H9 (cell line): ENCODE results near the gene TSGA10IP. TPM values are rescaled to one million over a fixed set of nuclear protein-coding genes. Genes with fewer than 3 reads are reported as not detected.

ENCODE experiments used
- DNase-seq: peaks from one replicate; pipeline ENCODE4 v3.0.0-alpha.2; 2017
- H2AFZ ChIP-seq: one replicate; pipeline ENCODE4 v1.6.1; 2013; ENCODE audit warnings: mild to moderate bottlenecking, low read length, control low read depth, moderate library complexity
- H2AK5ac ChIP-seq: 2 replicates; pipeline ENCODE4 v1.6.1; 2013; ENCODE audit warnings: low read length, control low read depth, mixed read lengths; ENCODE audit not compliant: insufficient read length
- H2BK120ac ChIP-seq: one replicate; pipeline ENCODE4 v1.6.1; 2013; ENCODE audit warnings: low read depth, mild to moderate bottlenecking, low read length, control low read depth, inconsistent platforms; ENCODE audit not compliant: poor library complexity, severe bottlenecking
- H2BK12ac ChIP-seq: 2 replicates; pipeline ENCODE4 v1.6.1; 2013; ENCODE audit warnings: low read length, control low read depth, mixed read lengths, low read depth; ENCODE audit not compliant: insufficient read length
- H2BK15ac ChIP-seq: 2 replicates; pipeline ENCODE4 v1.6.1; 2013; ENCODE audit warnings: low read depth, low read length, control low read depth
- H2BK20ac ChIP-seq: one replicate; pipeline ENCODE4 v1.6.1; 2013; ENCODE audit warnings: low read depth, mild to moderate bottlenecking, low read length, control low read depth, inconsistent platforms; ENCODE audit not compliant: poor library complexity, severe bottlenecking
- H2BK5ac ChIP-seq: 2 replicates; pipeline ENCODE4 v1.6.1; 2013; ENCODE audit warnings: low read length, control low read depth, mixed read lengths; ENCODE audit not compliant: insufficient read length
- H3K14ac ChIP-seq: 2 replicates; pipeline ENCODE4 v1.6.1; 2013; ENCODE audit warnings: low read length, control low read depth; ENCODE audit not compliant: insufficient read depth
- H3K18ac ChIP-seq: 2 replicates; pipeline ENCODE4 v1.6.1; 2013; ENCODE audit warnings: low read depth, mild to moderate bottlenecking, mixed read lengths, low read length, control low read depth; ENCODE audit not compliant: insufficient read length
- H3K23ac ChIP-seq: 2 replicates; pipeline ENCODE4 v1.6.1; 2013; ENCODE audit warnings: low read length, control low read depth, mixed read lengths, low read depth; ENCODE audit not compliant: insufficient read length
- H3K23me2 ChIP-seq: 2 replicates; pipeline ENCODE4 v1.6.1; 2013; ENCODE audit warnings: low read depth, mild to moderate bottlenecking, mixed read lengths, low read length, control low read depth; ENCODE audit not compliant: insufficient read length, poor library complexity, severe bottlenecking
- H3K27ac ChIP-seq: 2 replicates; pipeline ENCODE4 v1.5.1; 2013; ENCODE audit warnings: low read length, control low read depth, mixed read lengths, low read depth; ENCODE audit not compliant: insufficient read length
- H3K27me3 ChIP-seq: 2 replicates; pipeline ENCODE4 v1.6.1; 2013; ENCODE audit warnings: low read length, control low read depth, inconsistent platforms; ENCODE audit not compliant: insufficient read depth
- H3K4ac ChIP-seq: 2 replicates; pipeline ENCODE4 v1.6.1; 2013; ENCODE audit warnings: low read depth, mild to moderate bottlenecking, control low read depth, inconsistent platforms, low read length, moderate library complexity
- H3K4me1 ChIP-seq: 2 replicates; pipeline ENCODE4 v1.6.1; 2013; ENCODE audit warnings: low read length, control low read depth, inconsistent platforms; ENCODE audit not compliant: insufficient read depth
- H3K4me2 ChIP-seq: 2 replicates; pipeline ENCODE4 v1.6.1; 2013; ENCODE audit warnings: low read length, control low read depth, mixed read lengths; ENCODE audit not compliant: insufficient read length, insufficient read depth
- H3K56ac ChIP-seq: 2 replicates; pipeline ENCODE4 v1.6.1; 2013; ENCODE audit warnings: low read depth, mild to moderate bottlenecking, mixed read lengths, low read length, control low read depth; ENCODE audit not compliant: insufficient read length
- H3K79me1 ChIP-seq: 2 replicates; pipeline ENCODE4 v1.6.1; 2013; ENCODE audit warnings: low read depth, mild to moderate bottlenecking, moderate library complexity, low read length, control low read depth, inconsistent platforms; ENCODE audit not compliant: insufficient read depth, poor library complexity, severe bottlenecking
- H3K79me2 ChIP-seq: 2 replicates; pipeline ENCODE4 v1.6.1; 2013; ENCODE audit warnings: low read length, control low read depth, inconsistent platforms; ENCODE audit not compliant: insufficient read depth
- H3K9ac ChIP-seq: 2 replicates; pipeline ENCODE4 v1.6.1; 2013; ENCODE audit warnings: low read length, control low read depth, mixed read lengths; ENCODE audit not compliant: insufficient read length; ENCODE audit errors: extremely low read depth
- H3K9me3 ChIP-seq: one replicate; pipeline ENCODE4 v1.6.1; 2013; ENCODE audit warnings: low read depth, low read length, inconsistent platforms; ENCODE audit not compliant: control insufficient read depth
- H3T11ph ChIP-seq: one replicate; pipeline ENCODE4 v1.6.1; 2013; ENCODE audit warnings: mild to moderate bottlenecking, low read length, control low read depth, inconsistent platforms
- H4K20me1 ChIP-seq: one replicate; pipeline ENCODE4 v1.6.1; 2013; ENCODE audit not compliant: control insufficient read depth, insufficient read length, insufficient read depth
- H4K5ac ChIP-seq: 2 replicates; pipeline ENCODE4 v1.6.1; 2013; ENCODE audit warnings: low read depth, mild to moderate bottlenecking, mixed read lengths, low read length, control low read depth; ENCODE audit not compliant: insufficient read length
- H4K8ac ChIP-seq: replicated peaks from 2 replicates; pipeline ENCODE4 v1.6.1; 2013; ENCODE audit warnings: low read length, control low read depth, mixed read lengths, low read depth; ENCODE audit not compliant: insufficient read length
- H4K91ac ChIP-seq: 2 replicates; pipeline ENCODE4 v1.6.1; 2013; ENCODE audit warnings: low read depth, mild to moderate bottlenecking, moderate library complexity, mixed read lengths, low read length, control low read depth; ENCODE audit not compliant: insufficient read length
- H3K27ac Mint-ChIP-seq, 3 experiments: 2 replicates in 2 of 3; 3 replicates in 1 of 3; pipeline ENCODE4 v1.8.0; 2020 to 2021; ENCODE audit warnings: mixed read lengths in 3 of 3, mild to moderate bottlenecking in 1 of 3, moderate library complexity in 1 of 3
- H3K27me3 Mint-ChIP-seq: 2 replicates; pipeline ENCODE4 v1.8.0; 2021; ENCODE audit warnings: low read depth, mild to moderate bottlenecking, moderate library complexity, mixed read lengths
- H3K36me3 Mint-ChIP-seq, 3 experiments: 2 replicates in 2 of 3; 3 replicates in 1 of 3; pipeline ENCODE4 v1.8.0; 2020 to 2021; ENCODE audit warnings: low read depth in 3 of 3, mixed read lengths in 3 of 3; ENCODE audit not compliant: insufficient read depth in 1 of 3
- H3K4me1 Mint-ChIP-seq, 2 experiments: 2 replicates each; pipeline ENCODE4 v1.8.0; 2020; ENCODE audit warnings: mixed read lengths in 2 of 2
- H3K4me3 Mint-ChIP-seq, 2 experiments: 2 replicates in 1 of 2; 3 replicates in 1 of 2; pipeline ENCODE4 v1.8.0; 2020 to 2021; ENCODE audit warnings: mild to moderate bottlenecking in 2 of 2, mixed read lengths in 2 of 2, moderate library complexity in 1 of 2
- H3K9me3 Mint-ChIP-seq, 2 experiments: 2 replicates in 1 of 2; 3 replicates in 1 of 2; pipeline ENCODE4 v1.8.0; 2020; ENCODE audit warnings: mild to moderate bottlenecking in 2 of 2, mixed read lengths in 2 of 2, moderate library complexity in 1 of 2
- WGBS: extraction: QIAGEN DNeasy Blood & Tissue Kit; methylation state at CpG from one replicate; pipeline ENCODE4 v1.1.7; 2013; ENCODE audit warnings: missing lambda C conversion rate, low lambda C conversion rate, mixed read lengths; ENCODE audit not compliant: insufficient read length; ENCODE audit errors: extremely low coverage; 5-methylcytosine and 5-hydroxymethylcytosine counted together
- total RNA-seq: library from RNA; stranded (reverse); gene quantifications from 2 replicates; pipeline ENCODE4 v1.2.1, GENCODE V29; 2021
- TF ChIP-seq, protein P1 (sequence below): fragments of 200-600 bp; sonication (generic); conservative IDR thresholded peaks from 3 replicates; pipeline ENCODE4 v1.8.0; 2021; ENCODE audit warnings: antibody characterized with exemption, mild to moderate bottlenecking

The TSGA10IP gene
- total RNA-seq, 1 experiment from 2014 or later: 2.2 TPM

DNA sequence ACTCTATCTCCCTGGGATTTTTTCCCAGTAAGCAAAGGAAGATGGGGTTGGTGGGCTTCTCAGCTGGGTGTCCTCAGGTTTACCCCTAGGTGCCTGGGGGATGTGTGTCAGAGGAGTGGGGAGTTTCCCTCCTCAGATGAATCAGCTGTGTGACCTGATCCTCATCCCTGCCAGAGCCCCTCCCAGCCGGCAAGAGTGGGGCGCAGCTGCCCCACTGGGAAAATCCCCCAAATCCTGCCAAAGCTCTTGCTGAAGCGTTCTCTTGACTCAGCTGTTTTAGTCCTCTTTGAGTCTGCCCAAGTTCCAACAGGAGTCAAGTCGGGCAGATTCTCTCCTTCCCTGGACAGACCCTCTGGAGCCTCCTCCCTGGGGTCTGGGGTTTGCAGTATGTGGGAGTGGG, 32.4 kb upstream of the TSGA10IP start:
- no peak overlapping the region for H3K4me3 Mint-ChIP-seq
- H3K56ac ChIP-seq: no peak overlapping the region
- H3K14ac ChIP-seq: no peak overlapping the region
- H3K79me2 ChIP-seq: no peaks in the 10 kb centered on the region
- no peak overlapping the region for H2BK12ac ChIP-seq
- no peak overlapping the region for H2AFZ ChIP-seq
- no peaks in the 10 kb centered on the region for H3K23me2 ChIP-seq
- H3T11ph ChIP-seq: no peak overlapping the region
- H3K27me3 Mint-ChIP-seq: peaks cover 37% of the 10 kb centered on the region
- no peaks in the 10 kb centered on the region for H3K27me3 ChIP-seq
- H3K27ac Mint-ChIP-seq: no peak overlapping the region
- H3K4me1 Mint-ChIP-seq: peaks cover 18 to 21% of the 10 kb centered on the region in 2 experiments
- no peak overlapping the region for H2BK20ac ChIP-seq
- H3K36me3 Mint-ChIP-seq: peaks cover 0 to 7% (median 5%) of the 10 kb centered on the region in 3 experiments; a peak in 3 of 7 replicates
- no peak overlapping the region for H2AK5ac ChIP-seq
- no peak overlapping the region for H2BK15ac ChIP-seq
- H3K4me1 ChIP-seq: no peaks in the 10 kb centered on the region; the same call in 1 of the 2 replicates
- H3K9ac ChIP-seq: no peak overlapping the region
- H3K9me3 Mint-ChIP-seq: no peaks in the 10 kb centered on the region; a peak in 1 of 5 replicates
- no peaks in the 10 kb centered on the region for H4K20me1 ChIP-seq
- DNase-seq: no peak
- H3K18ac ChIP-seq: no peak overlapping the region
- no peaks in the 10 kb centered on the region for H3K9me3 ChIP-seq
- no peak overlapping the region for H4K5ac ChIP-seq
- TF ChIP-seq, protein P1, sequence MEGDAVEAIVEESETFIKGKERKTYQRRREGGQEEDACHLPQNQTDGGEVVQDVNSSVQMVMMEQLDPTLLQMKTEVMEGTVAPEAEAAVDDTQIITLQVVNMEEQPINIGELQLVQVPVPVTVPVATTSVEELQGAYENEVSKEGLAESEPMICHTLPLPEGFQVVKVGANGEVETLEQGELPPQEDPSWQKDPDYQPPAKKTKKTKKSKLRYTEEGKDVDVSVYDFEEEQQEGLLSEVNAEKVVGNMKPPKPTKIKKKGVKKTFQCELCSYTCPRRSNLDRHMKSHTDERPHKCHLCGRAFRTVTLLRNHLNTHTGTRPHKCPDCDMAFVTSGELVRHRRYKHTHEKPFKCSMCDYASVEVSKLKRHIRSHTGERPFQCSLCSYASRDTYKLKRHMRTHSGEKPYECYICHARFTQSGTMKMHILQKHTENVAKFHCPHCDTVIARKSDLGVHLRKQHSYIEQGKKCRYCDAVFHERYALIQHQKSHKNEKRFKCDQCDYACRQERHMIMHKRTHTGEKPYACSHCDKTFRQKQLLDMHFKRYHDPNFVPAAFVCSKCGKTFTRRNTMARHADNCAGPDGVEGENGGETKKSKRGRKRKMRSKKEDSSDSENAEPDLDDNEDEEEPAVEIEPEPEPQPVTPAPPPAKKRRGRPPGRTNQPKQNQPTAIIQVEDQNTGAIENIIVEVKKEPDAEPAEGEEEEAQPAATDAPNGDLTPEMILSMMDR: no peak
- H3K27ac ChIP-seq: no peak overlapping the region
- no peak overlapping the region for H2BK5ac ChIP-seq
- H4K8ac ChIP-seq: no peak overlapping the region
- H4K91ac ChIP-seq: no peak overlapping the region
- no peak overlapping the region for H3K23ac ChIP-seq
- no peak overlapping the region for H3K4ac ChIP-seq
- no peak overlapping the region for H3K4me2 ChIP-seq
- WGBS: no CpG with 5 or more reads among the region's 4 CpGs
- H2BK120ac ChIP-seq: no peak overlapping the region
- no peaks in the 10 kb centered on the region for H3K79me1 ChIP-seq
